VCaP (cell line): ENCODE results near the gene PSD4.

Experiments
- H3K27ac ChIP-seq: fragments of 450-650 bp; 2 replicates; pipeline ENCODE4 v1.5.1; 2017
- TF ChIP-seq, protein P1 (sequence below): fragments of 450-650 bp; conservative IDR thresholded peaks from 2 replicates; pipeline ENCODE4 v1.5.1; 2017; ENCODE audit warnings: mild to moderate bottlenecking, moderate library complexity

Gene PSD4

GRCh38 chr2:113149553-113150257, 24.1 kb upstream of the PSD4 start:
- H3K27ac ChIP-seq, result no peak overlapping the region
- TF ChIP-seq, protein P1, sequence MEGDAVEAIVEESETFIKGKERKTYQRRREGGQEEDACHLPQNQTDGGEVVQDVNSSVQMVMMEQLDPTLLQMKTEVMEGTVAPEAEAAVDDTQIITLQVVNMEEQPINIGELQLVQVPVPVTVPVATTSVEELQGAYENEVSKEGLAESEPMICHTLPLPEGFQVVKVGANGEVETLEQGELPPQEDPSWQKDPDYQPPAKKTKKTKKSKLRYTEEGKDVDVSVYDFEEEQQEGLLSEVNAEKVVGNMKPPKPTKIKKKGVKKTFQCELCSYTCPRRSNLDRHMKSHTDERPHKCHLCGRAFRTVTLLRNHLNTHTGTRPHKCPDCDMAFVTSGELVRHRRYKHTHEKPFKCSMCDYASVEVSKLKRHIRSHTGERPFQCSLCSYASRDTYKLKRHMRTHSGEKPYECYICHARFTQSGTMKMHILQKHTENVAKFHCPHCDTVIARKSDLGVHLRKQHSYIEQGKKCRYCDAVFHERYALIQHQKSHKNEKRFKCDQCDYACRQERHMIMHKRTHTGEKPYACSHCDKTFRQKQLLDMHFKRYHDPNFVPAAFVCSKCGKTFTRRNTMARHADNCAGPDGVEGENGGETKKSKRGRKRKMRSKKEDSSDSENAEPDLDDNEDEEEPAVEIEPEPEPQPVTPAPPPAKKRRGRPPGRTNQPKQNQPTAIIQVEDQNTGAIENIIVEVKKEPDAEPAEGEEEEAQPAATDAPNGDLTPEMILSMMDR, result no peak

- TF ChIP-seq, protein P1, result no peak
- no peak overlapping the region for H3K27ac ChIP-seq
Measured at GRCh38 chr2:113150258-113150601, 23.5 kb upstream of the PSD4 start.

GRCh38 chr2:113155331-113155730, 18.4 kb upstream of the PSD4 start:
- TF ChIP-seq, protein P1, result no peak
- H3K27ac ChIP-seq, result peak overlapping the region; percentile 99

DNA sequence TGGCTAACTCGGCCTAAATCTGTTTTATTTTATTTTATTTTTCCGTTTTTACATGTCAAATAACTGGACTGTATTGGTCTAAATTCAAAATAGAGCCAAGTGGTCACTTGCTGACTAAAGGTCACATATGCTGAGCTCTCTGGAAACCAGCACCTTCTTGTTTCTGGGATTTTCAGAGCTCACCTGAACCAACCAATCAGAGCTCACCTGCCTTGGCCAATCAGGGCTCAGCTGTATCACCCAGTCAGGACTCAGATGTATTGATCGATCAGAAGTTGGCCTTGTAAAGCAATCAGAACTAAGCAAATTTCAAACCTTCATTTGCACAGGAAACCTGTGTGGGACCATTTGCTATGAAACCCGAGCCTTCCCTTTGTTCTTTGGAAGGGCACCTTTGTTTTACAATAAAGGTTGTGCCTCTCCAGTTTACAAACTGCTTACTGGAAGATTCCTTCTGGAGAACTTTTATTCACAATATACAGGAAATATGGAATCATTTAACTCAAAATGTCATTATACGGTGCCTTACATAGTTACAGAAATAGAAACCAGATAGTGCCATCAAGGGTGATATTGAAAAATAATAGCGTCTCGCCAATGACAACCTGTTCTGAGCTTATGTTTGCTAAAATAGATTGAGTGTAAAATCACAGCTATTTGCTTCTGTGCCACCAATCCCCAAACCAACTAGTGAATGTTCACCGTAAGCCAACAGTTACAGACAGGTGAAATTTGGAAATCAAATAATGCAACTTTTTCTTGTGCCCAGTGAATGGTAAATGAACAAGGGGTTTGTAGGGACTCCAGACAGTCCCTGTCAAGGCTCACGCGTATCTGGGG, 17.3 kb upstream of the PSD4 start:
- TF ChIP-seq, protein P1, result no peak
- H3K27ac ChIP-seq, result peak overlapping the region; percentile 99

DNA sequence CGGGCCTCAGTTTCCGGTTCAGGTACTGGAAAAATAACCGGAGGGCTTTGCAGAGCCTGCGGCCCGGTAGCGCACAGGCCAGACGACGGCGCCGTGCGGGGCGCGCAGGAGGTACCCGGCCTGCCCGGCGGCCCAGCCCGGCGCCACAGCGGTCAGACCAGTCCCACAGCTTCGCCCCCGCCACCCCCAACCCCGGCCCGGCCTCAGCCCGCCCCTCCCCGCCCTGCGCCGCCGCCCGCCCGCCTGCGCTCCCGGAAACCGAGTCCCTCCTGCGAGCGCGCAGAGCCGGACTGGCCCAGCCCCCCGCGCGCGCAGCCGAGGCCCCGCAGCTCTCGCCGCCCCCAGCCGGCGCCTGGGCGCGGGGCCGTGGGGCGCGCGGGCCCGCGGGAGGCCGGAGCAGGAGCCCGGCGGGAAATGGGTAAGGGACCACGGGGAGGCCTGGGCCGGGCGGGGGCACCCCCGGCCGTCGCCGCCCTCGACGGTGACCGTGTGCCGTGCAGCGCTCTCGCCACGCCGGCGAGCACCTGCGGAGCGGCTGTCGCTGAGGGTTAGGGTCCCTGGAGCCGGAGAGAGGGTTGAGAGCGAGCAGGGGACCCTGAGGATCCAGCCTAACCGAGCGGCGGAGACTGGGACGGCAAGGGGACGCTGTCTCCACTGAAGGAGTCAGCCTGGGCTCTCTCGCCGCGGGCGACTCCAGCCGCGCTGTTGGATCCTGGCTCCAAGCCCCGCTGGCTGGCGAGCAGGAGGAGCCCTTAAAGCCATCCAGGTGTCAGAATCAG, 16.5 kb upstream of the PSD4 start:
- H3K27ac ChIP-seq, result peak overlapping the region; percentile 99
- TF ChIP-seq, protein P1, result no peak

DNA sequence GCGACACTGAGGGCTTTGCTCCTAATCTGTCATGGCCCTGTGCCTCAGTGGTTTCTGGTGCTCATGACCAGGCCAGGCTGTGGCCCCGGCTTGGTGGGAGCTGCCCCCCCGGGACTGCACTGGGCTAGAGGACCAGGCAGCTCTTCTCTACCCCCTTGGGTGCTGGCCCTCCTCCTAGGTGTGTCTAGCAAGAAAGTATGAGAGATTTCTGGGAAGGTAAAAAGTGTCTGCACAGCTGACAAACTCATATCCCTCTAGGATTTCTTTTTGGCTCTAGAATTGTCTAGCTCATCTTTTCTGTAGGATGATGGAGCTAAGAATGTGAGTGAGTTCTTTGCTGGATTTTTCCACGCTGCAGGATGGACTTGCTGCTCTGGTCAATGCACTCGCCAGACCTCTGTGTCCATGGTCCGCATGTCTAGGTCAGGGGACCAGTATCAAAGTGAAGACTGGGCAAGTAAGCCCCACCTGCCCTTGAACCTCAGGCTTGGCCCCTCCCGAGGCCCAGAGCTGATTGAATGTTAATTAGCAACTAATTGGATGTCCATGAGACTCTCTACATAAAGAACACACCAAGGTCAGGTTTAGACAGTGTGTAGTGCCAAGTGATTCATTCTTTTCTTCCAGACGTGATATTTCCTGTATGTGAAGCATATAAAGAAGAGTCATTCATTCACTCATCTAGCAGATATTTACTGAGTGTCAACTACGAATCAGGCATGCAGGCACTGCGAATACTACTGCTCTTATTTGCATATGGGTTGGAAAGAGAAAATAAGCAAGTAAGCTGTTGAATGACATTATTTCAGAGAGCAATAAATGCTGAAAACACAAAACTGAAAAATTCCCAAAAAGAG, 15.6 kb upstream of the PSD4 start:
- TF ChIP-seq, protein P1, result no peak
- peak overlapping the region; percentile 99 for H3K27ac ChIP-seq
